ENCODE measurements around the gene ZNF497. TPM values are rescaled to one million over a fixed set of nuclear protein-coding genes. Genes with fewer than 3 reads are reported as not detected.
A peak's percentile ranks its signal among the peaks of the same experiment; 100 is the strongest.

ZNF497 gene
- total and polyA plus RNA-seq, 2 experiments from 2014 or later: 1.6 to 4.3 TPM

GRCh38 chr19:58394821-58395219, 32.3 kb upstream of the ZNF497 start:
- H3K9me3 ChIP-seq (ENCODE audit: low read depth): no peaks in the 10 kb centered on the region
- H3K36me3 ChIP-seq (replicated peaks; ENCODE audit: insufficient read depth, low read depth): no peaks in the 10 kb centered on the region
- DNase-seq (ENCODE audit: low spot score): no peak
- no peak overlapping the region for H3K4me2 ChIP-seq
- H3K79me2 ChIP-seq: peaks cover 8% of the 10 kb centered on the region
- H3K27me3 ChIP-seq: peaks cover 8% of the 10 kb centered on the region
- peaks cover 11% of the 10 kb centered on the region for H4K20me1 ChIP-seq (ENCODE audit: insufficient read depth, poor library complexity, severe bottlenecking)
- no peak overlapping the region for H3K4me3 ChIP-seq
- H3K27ac ChIP-seq: no peak overlapping the region
- H3K4me1 ChIP-seq (ENCODE audit: insufficient read depth): peaks cover 5% of the 10 kb centered on the region
- no peak overlapping the region for H2AFZ ChIP-seq
- TF ChIP-seq EZH2phosphoT487 (IDR thresholded peaks at IDR 0.05; ENCODE audit: low read depth, severe bottlenecking, unreplicated experiment): no peak
- no peak for TF ChIP-seq EZH2 (IDR thresholded peaks at IDR 0.05; ENCODE audit: borderline replicate concordance)
- TF ChIP-seq CTCF (IDR thresholded peaks at IDR 0.05; ENCODE audit: poor library complexity): no peak
- H3K9me2 ChIP-seq (replicated peaks; ENCODE audit: insufficient read depth): no peaks in the 10 kb centered on the region
- WGBS (ENCODE audit: low lambda C conversion rate, missing lambda C conversion rate): 86% methylated on average over 3 of the region's 3 CpGs

DNA sequence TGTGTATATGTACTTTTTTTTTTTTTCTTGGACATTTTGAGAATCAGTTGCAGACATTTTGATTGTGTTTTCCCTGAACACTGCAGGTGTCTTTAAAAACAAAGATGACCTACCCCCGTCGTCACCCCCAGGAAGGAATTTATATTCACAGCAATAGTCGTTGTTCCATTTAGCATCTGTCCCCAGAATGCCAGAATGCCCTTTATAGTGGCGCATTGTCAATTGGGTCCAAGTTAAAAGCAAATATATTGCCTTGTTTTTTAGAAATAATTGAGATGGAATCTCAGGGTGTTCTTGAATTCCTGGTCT, 31.1 kb upstream of the ZNF497 start:
- Histone ChIP-seq H3K27me3 (peaks cover 8% of the 10 kb centered on the region), H3K4me2 (no peak overlapping the region), H3K79me2 (peaks cover 20% of the 10 kb centered on the region), H3K9me3 (ENCODE audit: low read depth) (no peaks in the 10 kb centered on the region), H4K20me1 (ENCODE audit: insufficient read depth, poor library complexity, severe bottlenecking) (peaks cover 11% of the 10 kb centered on the region), H3K27ac (no peak overlapping the region), H2AFZ (no peak overlapping the region), H3K4me3 (no peak overlapping the region), H3K36me3 (replicated peaks; ENCODE audit: insufficient read depth, low read depth) (no peaks in the 10 kb centered on the region), H3K4me1 (ENCODE audit: insufficient read depth) (peaks cover 5% of the 10 kb centered on the region), H3K9me2 (replicated peaks; ENCODE audit: insufficient read depth) (no peaks in the 10 kb centered on the region)
- WGBS (ENCODE audit: low lambda C conversion rate, missing lambda C conversion rate): 94% methylated on average over 4 of the region's 4 CpGs
- no peak for TF ChIP-seq EZH2 (IDR thresholded peaks at IDR 0.05; ENCODE audit: borderline replicate concordance)
- DNase-seq (ENCODE audit: low spot score): no peak

DNA sequence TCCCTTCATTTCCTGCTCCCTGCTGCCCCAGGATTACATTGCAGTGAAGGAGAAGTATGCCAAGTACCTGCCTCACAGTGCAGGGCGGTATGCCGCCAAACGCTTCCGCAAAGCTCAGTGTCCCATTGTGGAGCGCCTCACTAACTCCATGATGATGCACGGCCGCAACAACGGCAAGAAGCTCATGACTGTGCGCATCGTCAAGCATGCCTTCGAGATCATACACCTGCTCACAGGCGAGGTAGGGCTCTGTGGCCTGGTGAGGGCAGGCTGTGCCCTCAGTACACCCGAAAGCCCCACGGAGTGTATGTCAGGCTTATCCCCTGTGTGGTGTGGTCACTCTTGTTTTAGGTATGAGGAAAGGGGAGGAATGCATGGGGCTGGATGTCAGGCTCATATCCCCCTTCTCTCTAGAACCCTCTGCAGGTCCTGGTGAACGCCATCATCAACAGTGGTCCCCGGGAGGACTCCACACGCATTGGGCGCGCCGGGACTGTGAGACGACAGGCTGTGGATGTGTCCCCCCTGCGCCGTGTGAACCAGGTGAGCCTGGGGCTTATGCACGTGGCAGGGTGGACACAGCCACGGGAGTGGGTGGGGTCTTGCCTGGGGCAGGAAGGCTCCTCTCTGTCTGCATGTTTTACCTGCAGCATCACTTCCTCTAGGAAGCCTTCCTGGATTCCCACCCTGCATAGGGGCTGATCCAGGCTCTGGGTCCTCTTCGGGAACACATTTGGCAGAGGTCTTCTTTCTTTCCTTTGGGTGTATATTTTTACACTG, 30.6 kb upstream of the ZNF497 start:
- Histone ChIP-seq H3K79me2 (peaks cover 24% of the 10 kb centered on the region), H3K27ac (no peak overlapping the region), H3K9me2 (replicated peaks; ENCODE audit: insufficient read depth) (no peaks in the 10 kb centered on the region), H3K27me3 (peaks cover 8% of the 10 kb centered on the region), H3K4me3 (no peak overlapping the region), H3K4me1 (ENCODE audit: insufficient read depth) (peaks cover 8% of the 10 kb centered on the region), H3K9me3 (ENCODE audit: low read depth) (no peaks in the 10 kb centered on the region), H3K36me3 (replicated peaks; ENCODE audit: insufficient read depth, low read depth) (no peaks in the 10 kb centered on the region), H4K20me1 (ENCODE audit: insufficient read depth, poor library complexity, severe bottlenecking) (peaks cover 11% of the 10 kb centered on the region), H3K4me2 (no peak overlapping the region), H2AFZ (no peak overlapping the region)
- WGBS (ENCODE audit: low lambda C conversion rate, missing lambda C conversion rate): 96% methylated on average over 26 of the region's 26 CpGs
- no peak for DNase-seq (ENCODE audit: low spot score)
- TF ChIP-seq EZH2phosphoT487 (IDR thresholded peaks at IDR 0.05; ENCODE audit: low read depth, severe bottlenecking, unreplicated experiment) (no peak), CTCF (IDR thresholded peaks at IDR 0.05; ENCODE audit: poor library complexity) (no peak), EZH2 (IDR thresholded peaks at IDR 0.05; ENCODE audit: borderline replicate concordance) (no peak)

DNA sequence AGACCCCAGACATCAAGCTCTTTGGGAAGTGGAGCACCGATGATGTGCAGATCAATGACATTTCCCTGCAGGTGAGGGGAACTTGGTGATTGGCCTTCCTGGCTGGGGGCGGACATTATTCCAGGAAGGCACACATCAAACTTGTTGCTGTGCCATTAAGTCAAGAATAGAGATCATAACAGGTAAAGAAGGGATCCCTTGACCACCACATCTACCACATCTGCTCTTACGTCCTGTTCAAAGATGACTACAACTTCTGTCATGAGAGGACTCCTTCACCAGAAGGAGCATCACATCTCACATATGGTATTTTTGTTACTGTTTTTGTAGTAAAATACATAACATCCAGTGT, 25.6 kb upstream of the ZNF497 start:
- peaks cover 19% of the 10 kb centered on the region for H3K4me1 ChIP-seq (ENCODE audit: insufficient read depth)
- H3K79me2 ChIP-seq: peaks cover 44% of the 10 kb centered on the region

More for the DNA sequence above, 25.6 kb upstream of the ZNF497 start:
- TF ChIP-seq EZH2phosphoT487 (IDR thresholded peaks at IDR 0.05; ENCODE audit: low read depth, severe bottlenecking, unreplicated experiment) (no peak), EZH2 (IDR thresholded peaks at IDR 0.05; ENCODE audit: borderline replicate concordance) (no peak)
- DNase-seq (ENCODE audit: low spot score): no peak
- WGBS (ENCODE audit: low lambda C conversion rate, missing lambda C conversion rate): 88% methylated on average over 3 of the region's 3 CpGs
- H3K27ac ChIP-seq: no peak overlapping the region
- no peaks in the 10 kb centered on the region for H3K9me3 ChIP-seq (ENCODE audit: low read depth)
- no peaks in the 10 kb centered on the region for H3K27me3 ChIP-seq
- H3K9me2 ChIP-seq (replicated peaks; ENCODE audit: insufficient read depth): no peaks in the 10 kb centered on the region
- H3K4me3 ChIP-seq: peak overlapping the region; percentile 60
- H2AFZ ChIP-seq: no peak overlapping the region
- peak overlapping the region; percentile 95 for H3K4me2 ChIP-seq
- no peaks in the 10 kb centered on the region for H3K36me3 ChIP-seq (replicated peaks; ENCODE audit: insufficient read depth, low read depth)
- peaks cover 11% of the 10 kb centered on the region for H4K20me1 ChIP-seq (ENCODE audit: insufficient read depth, poor library complexity, severe bottlenecking)

Measured in hepatocyte (in vitro differentiated cells).